ENCODE measurements around the gene GALNT2. TPM values are rescaled to one million over a fixed set of nuclear protein-coding genes. Genes with fewer than 3 reads are reported as not detected.
A peak's percentile ranks its signal among the peaks of the same experiment; 100 is the strongest.

Gene GALNT2
- total and polyA plus RNA-seq, 9 of the 15 experiments (the other 6 are each of a cell fraction or from before 2014, with no cell fraction given) = 1.6 to 106 (median 51.9) TPM

DNA sequence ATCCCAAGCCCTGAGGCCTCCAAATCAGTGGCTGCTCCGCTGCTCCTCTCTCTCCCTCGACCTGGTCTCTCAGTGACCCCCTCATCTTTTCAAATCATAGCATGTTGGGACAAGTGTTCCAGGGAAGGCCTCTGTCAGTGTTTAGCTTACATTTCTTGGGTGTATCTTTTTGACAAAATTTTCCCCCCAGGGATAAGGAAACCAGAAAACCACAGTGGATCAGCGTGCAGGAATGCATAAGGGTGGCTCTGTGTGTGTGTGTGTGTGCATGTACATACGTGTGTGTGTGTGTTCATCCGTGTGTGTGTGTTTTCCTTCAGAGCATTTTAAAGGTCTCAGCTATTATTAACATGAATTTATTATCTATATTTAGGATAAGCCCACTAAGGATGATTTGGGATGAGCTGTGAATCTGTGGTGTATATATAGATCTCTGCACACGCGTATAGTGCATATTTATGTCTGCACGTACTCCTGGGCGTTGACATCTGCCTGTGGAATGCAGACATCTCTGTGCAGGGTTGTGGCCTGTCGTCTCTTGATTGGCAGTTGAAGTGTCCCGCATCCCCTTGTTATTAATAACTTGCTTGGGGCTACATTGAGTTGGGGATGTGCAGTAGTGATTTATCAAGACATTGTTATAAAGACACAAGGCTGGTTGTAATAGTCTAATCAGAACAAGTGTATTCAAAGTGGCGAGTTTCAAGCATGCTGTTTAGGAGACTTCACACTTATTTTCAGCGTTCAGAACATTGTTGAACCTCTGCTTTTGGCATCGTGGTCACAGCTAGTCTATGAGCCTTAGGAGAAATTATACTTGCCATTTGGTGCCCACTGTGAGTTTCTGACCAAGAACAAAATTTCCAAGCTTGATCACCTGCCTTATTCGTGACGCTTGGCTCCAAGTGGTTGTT lies 55.6 kb downstream of the GALNT2 start:
- no TSS peak for BruUV-seq (replicated peaks)
- in situ Hi-C loops (cut with MboI) (no loop called here), intact Hi-C loops (cut with micrococcal nuclease) (no loop called here)
- FAIRE-seq = no peak
- ChIA-PET POLR2A (interaction anchor here (0.7 to 1.8 kb wide), 7 partner anchors 9 to 42 kb away, joined by 3 to 8 read pairs (median 5); no protein-coding TSS in a partner anchor), CTCF (ENCODE audit: low intra/inter-chr PET ratio) (no interaction called here)
- Histone ChIP-seq H2AFZ (ENCODE audit: low read depth, low read length) (no peak overlapping the region), H3K4me1 (replicated peaks in 1 of 2; ENCODE audit: control insufficient read depth in 2 of 2, insufficient read depth in 2 of 2, low read length in 2 of 2) (peaks cover 64 to 79% of the 10 kb centered on the region in 2 experiments), H3K36me3 (ENCODE audit: control insufficient read depth, insufficient read depth, low read length) (peaks cover 32% of the 10 kb centered on the region), H3K9me3 (replicated peaks; ENCODE audit: control insufficient read depth, insufficient read depth, low read depth, low read length) (no peaks in the 10 kb centered on the region), H3K9me1 (ENCODE audit: control insufficient read depth, insufficient read depth, low read length) (no peaks in the 10 kb centered on the region), H3K27me3 (ENCODE audit: control insufficient read depth in 2 of 2, insufficient read depth in 2 of 2, low read length in 2 of 2) (no peaks in the 10 kb centered on the region), H3K79me2 (ENCODE audit: control insufficient read depth, insufficient read depth, low read length) (peaks cover 96% of the 10 kb centered on the region), H3K9ac (ENCODE audit: insufficient read depth in 1 of 2, low read depth in 2 of 2, low read length in 2 of 2) (no peak overlapping the region), H3K4me2 (ENCODE audit: insufficient read depth, low read length) (no peak overlapping the region), H3K27ac (ENCODE audit: extremely low read depth, low read depth, low read length) (no peak overlapping the region), H3K4me3 (no peak overlapping the region), H4K20me1 (replicated peaks; ENCODE audit: control insufficient read depth, insufficient read depth, low read length) (no peaks in the 10 kb centered on the region)
- 77% methylated on average over 16 of the region's 16 CpGs for WGBS (ENCODE audit: insufficient coverage, low coverage, missing lambda C conversion rate)
- DNase-seq (ENCODE audit: extremely low read depth in 1 of 4, low spot score in 3 of 4) = no peak
- no peak for ATAC-seq
- TF ChIP-seq KDM1A (IDR thresholded peaks at IDR 0.05) = 0 out of 4 replicates have a peak, but pooled peaks of 1 of the 2 experiments have one; percentile 7
- no peak for TF ChIP-seq ZNF512 (tag; IDR thresholded peaks at IDR 0.05)
- TF ChIP-seq PKNOX1 (IDR thresholded peaks at IDR 0.05) = peak; percentile 33

Measured in K562 (cell line).